ENCODE data around the gene DNTT.

The DNTT gene

GRCh38 chr10:96345222-96345621 lies 41.0 kb downstream of the DNTT start:
- DNase-seq: no peak

- DNase-seq: no peak
Observed at GRCh38 chr10:96346295-96346694, 42.1 kb downstream of the DNTT start.

DNA sequence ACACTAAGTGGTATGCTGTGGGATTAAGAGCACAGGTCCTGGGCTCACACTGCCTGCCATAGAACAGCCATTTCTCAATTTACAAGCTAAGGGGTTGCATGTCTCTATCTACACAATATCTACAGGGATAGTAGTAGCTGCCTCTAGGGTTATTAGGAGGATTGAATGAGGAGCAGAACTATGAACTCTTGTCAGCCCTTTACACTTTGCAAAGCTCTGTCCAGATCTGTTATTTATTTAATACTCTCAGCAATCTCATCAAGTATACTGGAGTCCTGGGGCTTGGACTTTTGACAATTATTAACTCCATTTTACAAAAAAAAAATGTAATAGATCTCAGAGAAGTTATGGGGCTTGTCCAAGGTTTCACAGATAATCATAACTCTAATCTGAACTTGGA lies 47.8 kb downstream of the DNTT start:
- no peak for DNase-seq

- DNase-seq: no peak
Observed at GRCh38 chr10:96352582-96352981, 48.3 kb downstream of the DNTT start.

DNA sequence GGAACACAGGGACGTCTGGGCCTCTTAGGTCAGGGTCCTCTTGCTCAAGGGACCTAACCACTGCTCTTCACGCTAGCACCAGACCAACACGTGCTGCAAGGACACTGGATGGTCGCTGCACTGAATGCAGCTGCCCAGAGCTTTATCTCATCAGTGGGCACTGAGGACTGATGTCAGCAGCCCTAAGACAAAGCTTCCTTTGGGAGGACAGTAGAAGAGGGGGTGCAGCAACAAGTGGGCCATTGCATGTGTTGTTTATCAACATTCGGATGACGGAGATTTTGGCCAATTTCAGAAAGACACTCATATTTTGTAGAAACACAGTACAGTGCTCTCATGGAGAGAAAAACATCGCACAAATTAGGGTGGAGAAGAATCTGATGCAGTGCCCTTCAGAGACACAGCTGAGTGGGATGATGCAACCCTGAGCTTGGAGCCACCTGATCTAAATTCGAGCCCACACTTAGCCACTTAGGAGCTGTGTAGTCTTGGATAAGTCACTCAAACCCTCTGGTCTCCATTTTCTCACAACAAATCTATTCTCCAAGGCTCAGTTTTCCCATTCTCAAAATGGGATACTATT lies 52.9 kb downstream of the DNTT start:
- no peak for DNase-seq

GRCh38 chr10:96358851-96359540 lies 54.8 kb downstream of the DNTT start, which contains the start of gene OPALIN:
OPALIN (minus strand) TSS chr10:96359002; CDS start chr10:96358896, 106 bp downstream.
- DNase-seq: no peak

- DNase-seq: no peak
Observed at GRCh38 chr10:96359616-96360015, 55.4 kb downstream of the DNTT start.

GRCh38 chr10:96360331-96360730 lies 56.1 kb downstream of the DNTT start:
- DNase-seq: no peak

DNA sequence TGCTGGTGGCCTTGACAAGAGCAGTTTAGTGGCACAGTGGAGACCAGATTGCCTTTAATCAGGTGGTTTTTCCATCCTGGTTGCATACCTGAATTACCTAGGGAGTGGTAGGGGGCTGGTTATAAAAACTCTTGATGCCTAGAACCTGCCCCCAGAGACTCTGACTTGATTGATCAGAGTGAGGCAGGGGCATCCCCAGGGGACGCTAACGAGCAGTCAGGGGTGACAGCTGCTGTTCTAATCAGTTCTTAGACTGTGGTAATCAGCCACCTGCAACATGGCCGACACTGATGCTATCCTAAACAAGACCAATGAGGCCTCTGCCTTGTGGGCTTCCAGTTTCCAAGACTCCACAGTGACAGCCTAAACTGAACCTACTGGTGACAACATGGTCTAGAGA lies 56.5 kb downstream of the DNTT start:
- no peak for DNase-seq

DNA sequence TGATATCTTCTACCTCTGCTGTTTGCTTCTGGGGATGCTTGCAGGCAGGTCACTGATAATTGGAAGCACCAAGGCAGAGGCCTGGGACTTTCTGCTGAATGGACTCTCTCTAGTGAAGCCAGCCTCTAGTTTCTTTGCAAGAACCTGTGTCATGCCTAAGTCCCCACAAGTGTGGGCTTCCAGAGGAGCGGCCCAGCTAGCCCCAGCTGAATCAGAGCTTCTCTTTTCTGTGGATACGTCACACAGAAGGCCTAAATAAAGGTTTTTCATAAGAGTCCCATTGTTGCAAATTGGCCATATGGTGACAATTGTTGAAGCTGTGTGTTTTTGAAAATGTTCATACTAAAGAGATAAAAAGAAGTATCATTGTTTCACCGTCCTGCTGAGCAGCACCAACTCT lies 61.3 kb downstream of the DNTT start:
- no peak for DNase-seq

DNA sequence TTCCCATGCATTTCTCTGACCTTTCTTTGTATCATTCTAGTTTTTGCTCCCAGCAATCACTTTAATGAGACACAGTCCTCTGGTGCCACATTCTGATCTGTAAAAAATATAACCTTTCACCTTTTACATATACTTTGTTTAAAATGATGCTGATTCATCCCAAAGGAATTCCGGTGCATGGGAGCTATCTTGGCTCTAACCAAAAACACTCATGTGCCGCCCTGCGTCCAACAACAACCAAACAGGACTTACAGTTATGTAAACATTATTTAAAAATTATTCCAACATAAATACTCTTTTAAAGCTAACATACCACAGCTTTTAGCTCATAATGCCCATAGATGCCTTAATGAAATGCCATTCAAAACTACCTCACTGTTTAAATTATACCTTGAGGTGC lies 62.3 kb downstream of the DNTT start:
- DNase-seq: peak; percentile 63

DNA sequence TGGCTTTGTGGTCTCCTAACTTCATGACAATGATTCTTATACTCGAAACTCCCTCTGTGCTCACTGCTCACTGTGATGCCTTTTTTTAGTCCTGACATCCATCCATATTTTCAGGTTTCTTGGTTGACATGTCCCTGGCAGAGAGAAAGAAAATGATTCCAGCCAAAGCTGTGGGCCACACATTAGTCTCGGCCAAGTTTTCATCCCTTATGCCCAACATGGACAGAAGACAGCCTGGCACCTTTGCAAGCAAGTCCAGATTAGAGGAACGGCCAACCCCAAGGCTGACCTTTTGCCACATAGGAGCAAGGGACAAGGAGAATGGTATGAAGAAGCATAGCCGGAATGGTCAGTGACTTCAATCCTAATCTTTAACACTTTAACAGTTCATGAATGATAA lies 63.2 kb downstream of the DNTT start:
- no peak for DNase-seq

DNA sequence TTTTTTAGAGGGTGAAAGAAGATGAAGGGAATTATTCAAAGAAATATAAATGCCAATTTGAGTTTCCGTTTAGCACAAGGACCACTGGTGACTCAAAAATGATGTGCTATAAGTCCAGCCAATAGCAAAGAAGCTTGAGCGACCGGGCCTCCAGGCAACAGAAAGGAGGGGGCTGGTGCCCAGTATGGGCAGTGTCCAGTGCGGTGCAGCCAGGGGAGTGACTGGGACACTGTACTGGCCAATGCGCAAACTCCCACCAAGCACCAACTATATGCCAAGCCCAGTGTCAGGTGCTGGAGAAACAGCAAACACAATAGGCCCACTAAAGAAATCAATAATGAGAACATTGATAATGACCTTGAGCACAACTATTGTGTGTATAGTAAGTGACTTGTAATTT lies 64.7 kb downstream of the DNTT start:
- DNase-seq: no peak

DNA sequence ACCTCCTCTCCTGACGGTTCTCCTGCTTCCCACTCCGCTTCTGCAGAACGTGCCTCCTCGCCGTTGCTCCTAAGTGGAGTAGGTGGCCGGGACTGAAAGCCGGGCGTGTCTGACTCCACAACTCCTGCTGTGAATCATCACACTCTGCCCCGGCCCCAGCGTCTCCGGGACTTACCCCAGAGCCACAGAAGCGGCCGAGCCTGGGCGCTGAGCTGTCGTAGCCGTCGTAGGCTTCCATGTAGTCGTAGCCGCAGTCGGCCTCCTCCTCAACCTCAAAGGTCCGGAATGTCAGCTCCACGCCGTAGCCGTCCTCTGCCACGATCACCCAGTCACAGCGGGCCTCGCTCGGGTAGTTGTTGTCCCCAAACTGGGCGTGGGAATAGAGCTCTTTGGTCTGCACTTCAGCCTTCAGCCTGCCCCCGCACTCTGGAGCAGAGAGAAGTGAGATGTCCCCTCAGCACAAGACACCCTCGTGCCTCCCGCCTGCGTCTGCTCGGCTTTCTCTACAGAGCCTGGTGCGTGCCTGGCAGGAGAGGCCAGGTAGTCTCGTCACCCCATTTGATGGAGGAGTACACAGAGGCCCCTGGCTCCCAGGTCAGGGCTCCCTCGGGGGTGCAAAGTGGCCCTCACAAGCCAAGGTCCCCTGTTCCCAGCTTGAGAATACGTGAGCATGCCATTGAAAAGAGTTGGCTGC lies 65.8 kb downstream of the DNTT start:
- DNase-seq: no peak

- DNase-seq: peak; percentile 56
Observed at GRCh38 chr10:96370584-96371157, 66.4 kb downstream of the DNTT start.

DNA sequence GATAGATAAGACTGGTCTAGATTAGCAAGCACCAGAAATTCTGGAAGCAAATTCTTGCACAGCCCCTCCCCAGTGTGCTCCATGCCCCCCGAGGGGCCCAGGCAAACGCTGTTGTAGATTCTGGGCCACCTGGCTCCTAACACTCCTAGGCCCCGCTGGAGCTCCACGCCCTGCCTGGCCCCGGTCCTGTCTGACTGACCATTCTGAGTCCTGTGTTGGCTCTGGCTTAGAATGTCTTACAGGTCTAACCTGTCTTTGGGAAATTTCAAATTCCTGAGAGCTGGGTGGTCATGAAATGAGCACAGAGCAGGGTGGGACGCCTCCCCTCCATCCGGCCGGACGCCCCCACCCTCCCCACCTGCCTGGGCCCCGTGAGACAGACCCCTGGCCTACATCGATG lies 67.1 kb downstream of the DNTT start:
- DNase-seq: no peak

DNA sequence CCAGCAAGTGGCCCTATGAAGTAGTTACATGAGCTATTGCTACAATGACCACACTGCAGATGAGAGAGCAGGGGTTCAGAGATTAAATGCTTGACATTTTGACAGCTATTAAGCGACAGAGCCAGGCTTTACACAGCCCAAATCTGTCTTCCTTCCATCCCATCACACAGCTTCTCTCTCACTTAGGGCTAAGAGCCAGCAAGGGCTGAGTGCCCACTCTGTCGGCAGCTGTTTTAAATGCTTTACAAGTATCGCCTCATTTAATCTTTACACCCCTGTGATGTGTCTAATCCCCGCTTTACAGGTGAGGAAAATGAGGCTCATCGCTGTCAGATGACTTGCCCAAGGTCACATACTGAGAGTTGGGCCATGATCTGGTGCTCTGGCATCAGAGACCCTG lies 69.8 kb downstream of the DNTT start:
- no peak for DNase-seq

DNA sequence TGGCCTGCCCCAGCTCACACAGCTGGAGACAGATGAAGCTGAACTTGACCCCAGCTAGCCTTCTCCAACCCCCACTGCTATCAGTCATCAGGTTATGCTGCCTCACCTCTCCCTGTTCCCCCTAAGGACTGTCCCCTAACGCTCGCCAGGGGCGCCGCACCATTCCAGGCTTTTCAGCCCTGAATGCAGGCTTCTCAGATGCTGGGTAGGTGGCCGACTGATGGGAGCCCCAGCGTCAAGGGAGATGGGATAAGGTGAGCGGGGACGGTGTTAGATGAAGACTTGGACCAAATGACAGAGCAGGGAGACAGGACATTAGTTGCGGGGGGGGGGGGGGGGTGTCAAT lies 70.4 kb downstream of the DNTT start:
- no peak for DNase-seq

DNA sequence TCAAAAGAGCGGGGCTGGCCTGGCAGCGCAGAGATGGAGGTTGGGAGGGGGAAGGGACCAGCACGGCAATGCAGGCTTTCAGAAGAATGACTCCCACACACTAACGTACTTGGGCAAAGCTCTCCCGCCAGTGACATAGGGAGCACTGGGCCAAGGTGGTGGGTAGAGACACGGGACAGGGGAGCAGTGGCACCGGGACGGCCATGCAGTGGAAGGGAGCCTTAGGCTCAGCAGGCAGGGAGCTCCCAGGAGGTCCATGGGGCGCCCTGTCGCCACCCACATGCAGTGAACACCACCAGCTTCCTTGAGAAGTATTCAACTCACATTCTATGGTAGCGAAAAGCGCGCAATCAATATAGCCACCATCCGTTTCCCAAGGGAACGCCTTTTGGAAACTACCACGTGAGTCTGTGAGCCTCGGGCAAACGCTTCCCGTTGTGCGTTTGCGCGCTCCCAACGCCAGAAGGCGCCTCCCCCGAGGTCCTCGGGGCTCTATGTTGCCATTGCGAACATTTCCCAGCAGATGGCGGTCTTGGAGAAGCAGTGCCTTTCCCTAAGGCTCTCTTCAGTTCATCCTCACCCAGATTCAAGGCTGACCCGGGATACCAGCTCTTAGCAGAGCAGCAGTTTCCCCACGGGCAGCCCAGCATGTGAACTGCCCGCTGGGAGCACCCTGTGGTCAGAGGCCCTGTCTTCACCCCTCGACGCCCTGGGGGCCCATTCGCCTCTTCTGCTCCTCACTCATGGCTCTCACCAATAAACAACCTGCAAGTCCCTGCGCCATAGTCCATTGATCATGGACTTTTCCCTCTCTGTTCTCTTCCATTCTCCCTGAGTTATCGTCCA lies 71.0 kb downstream of the DNTT start:
- DNase-seq: peak; percentile 86

- DNase-seq: no peak
Observed at GRCh38 chr10:96376483-96376882, 72.2 kb downstream of the DNTT start.

DNA sequence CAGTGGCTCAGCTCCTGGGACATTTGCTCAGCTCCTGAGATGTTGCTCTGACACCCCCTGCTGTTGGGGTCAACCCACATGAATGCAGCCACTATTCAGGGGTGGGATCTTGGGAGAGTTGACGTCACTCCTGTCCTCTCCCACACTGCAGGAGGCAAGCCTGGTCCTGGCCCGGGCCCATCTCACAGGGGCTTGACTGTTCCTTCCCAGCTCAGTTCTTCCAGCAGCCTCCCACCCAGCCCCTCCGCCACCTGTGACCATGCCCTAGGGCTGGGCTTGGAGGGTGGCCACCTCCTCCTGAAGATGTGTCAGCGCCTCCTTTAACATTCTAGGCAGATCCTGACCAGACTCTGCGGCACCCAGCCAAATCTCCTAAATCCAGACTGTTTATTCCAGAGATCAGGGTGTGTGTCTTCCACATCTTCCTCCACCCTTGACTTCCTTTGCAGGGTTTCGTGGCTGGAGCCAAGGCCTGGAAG lies 73.6 kb downstream of the DNTT start:
- peak; percentile 27 for DNase-seq

DNA sequence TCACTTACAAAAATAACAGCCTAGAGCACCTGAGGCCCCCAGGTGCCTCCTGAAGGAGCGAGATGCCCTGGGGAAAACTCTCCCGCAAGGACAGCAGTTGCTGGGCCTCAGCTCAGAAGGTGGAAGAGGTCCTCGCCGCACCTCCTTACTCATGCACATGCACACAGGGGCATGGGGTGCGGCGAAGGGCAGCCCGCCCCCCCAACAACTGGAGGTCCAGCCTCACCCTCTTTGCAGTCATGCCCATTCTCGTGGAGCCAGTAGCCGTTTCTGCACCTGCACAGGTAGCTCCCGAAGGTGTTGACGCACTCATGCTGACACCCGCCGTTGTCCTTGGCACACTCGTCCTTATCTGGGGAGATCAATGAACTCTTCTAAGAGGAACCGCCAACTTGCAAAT lies 74.5 kb downstream of the DNTT start:
- no peak for DNase-seq

DNA sequence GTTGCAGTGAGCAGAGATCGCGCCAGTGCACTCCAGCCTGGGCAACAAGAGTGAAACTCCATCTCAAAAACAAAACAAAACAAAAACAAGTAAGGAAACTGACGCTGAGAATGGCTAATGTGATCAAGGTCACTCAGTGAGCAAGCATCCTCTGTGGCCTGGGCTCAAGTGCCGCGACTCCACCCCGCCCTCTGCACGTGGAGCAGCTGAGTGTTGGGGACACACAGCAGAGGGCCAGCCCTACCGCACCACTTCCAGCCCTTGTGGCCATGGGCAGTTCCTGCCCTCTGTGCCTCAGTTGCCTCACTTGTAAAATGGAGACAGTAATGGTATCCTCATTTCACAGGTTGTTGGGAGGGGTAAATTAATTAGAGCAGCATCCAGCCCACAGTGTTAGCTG lies 75.5 kb downstream of the DNTT start:
- DNase-seq: no peak

Measured in fibroblast of skin of scalp (primary cell).